ENCODE data around the gene MX2.
"Not testable (repeated sequence)": the region's sequence is repeated elsewhere in the genome, so short reads cannot be mapped to it uniquely, and the experiment has no call there.

Gene MX2

GRCh38 chr21:41337515-41337914 is 24.3 kb upstream of the MX2 start:
- DNase-seq (ENCODE audit: low spot score), result no peak

GRCh38 chr21:41338455-41338854 is 23.4 kb upstream of the MX2 start:
- DNase-seq (ENCODE audit: low spot score), result no peak

- no peak for DNase-seq (ENCODE audit: low spot score)
Measured at GRCh38 chr21:41342035-41342434, 19.8 kb upstream of the MX2 start.

- DNase-seq (ENCODE audit: low spot score), result no peak
Measured at GRCh38 chr21:41344146-41344545, 17.7 kb upstream of the MX2 start.

GRCh38 chr21:41345356-41345755 is 16.5 kb upstream of the MX2 start:
- DNase-seq (ENCODE audit: low spot score), result no peak

GRCh38 chr21:41345934-41346685 is 15.7 kb upstream of the MX2 start:
- no peak for DNase-seq (ENCODE audit: low spot score)

- no peak for DNase-seq (ENCODE audit: low spot score)
Measured at GRCh38 chr21:41346758-41347157, 15.1 kb upstream of the MX2 start.

GRCh38 chr21:41348434-41348833 is 13.4 kb upstream of the MX2 start:
- no peak for DNase-seq (ENCODE audit: low spot score)

- no peak for DNase-seq (ENCODE audit: low spot score)
Measured at GRCh38 chr21:41349126-41349525, 12.7 kb upstream of the MX2 start.

GRCh38 chr21:41349619-41350390 is 12.0 kb upstream of the MX2 start:
- DNase-seq (ENCODE audit: low spot score), result no peak

GRCh38 chr21:41350436-41351155 is 11.2 kb upstream of the MX2 start:
- no peak for DNase-seq (ENCODE audit: low spot score)

GRCh38 chr21:41357546-41357945 is 4.3 kb upstream of the MX2 start:
- no peak for DNase-seq (ENCODE audit: low spot score)

GRCh38 chr21:41358193-41359166 is 3.3 kb upstream of the MX2 start:
- no peak for DNase-seq (ENCODE audit: low spot score)

- no peak for DNase-seq (ENCODE audit: low spot score)
Measured at GRCh38 chr21:41359286-41359685, 2.5 kb upstream of the MX2 start.

- not testable (repeated sequence) for DNase-seq (ENCODE audit: low spot score)
Measured at GRCh38 chr21:41359754-41360071, 2.1 kb upstream of the MX2 start.

GRCh38 chr21:41360072-41360821 is 1.6 kb upstream of the MX2 start:
- DNase-seq (ENCODE audit: low spot score), result no peak

- DNase-seq (ENCODE audit: low spot score), result no peak
Measured at GRCh38 chr21:41361053-41361785, 608 bp upstream of the MX2 start.

- no peak for DNase-seq (ENCODE audit: low spot score)
Measured at GRCh38 chr21:41362605-41363369, 960 bp downstream of the MX2 start.
